Activated naive CD8-positive, alpha-beta T cell treated with anti-CD3 and anti-CD28 coated beads for 36 hours (primary cell): ENCODE results near the gene PALD1. TPM values are rescaled to one million over a fixed set of nuclear protein-coding genes. Genes with fewer than 3 reads are reported as not detected.

Experiments
- DNase-seq: peaks from one replicate; pipeline ENCODE4 v3.0.0; 2021
- H3K27ac Mint-ChIP-seq: one replicate; pipeline ENCODE4 v1.8.0; 2022; ENCODE audit warnings: mild to moderate bottlenecking, moderate library complexity, mixed read lengths
- H3K27me3 Mint-ChIP-seq: one replicate; pipeline ENCODE4 v1.8.0; 2022; ENCODE audit warnings: mild to moderate bottlenecking, mixed read lengths
- H3K36me3 Mint-ChIP-seq: one replicate; pipeline ENCODE4 v1.8.0; 2021; ENCODE audit warnings: mild to moderate bottlenecking, mixed read lengths
- H3K4me1 Mint-ChIP-seq: one replicate; pipeline ENCODE4 v1.8.0; 2021; ENCODE audit warnings: mixed read lengths
- H3K4me3 Mint-ChIP-seq: one replicate; pipeline ENCODE4 v1.8.0; 2022; ENCODE audit warnings: mild to moderate bottlenecking, moderate library complexity, mixed read lengths
- H3K9me3 Mint-ChIP-seq: one replicate; pipeline ENCODE4 v1.8.0; 2022; ENCODE audit warnings: mixed read lengths
- total RNA-seq, 2 experiments: library from RNA; stranded (reverse); gene quantifications; one replicate each; pipeline ENCODE4 v1.2.3, GENCODE V29; 2021

The PALD1 gene
- total RNA-seq, 2 experiments from 2014 or later = 2.7 to 3.1 TPM

- DNase-seq = no peak
- no peaks in the 10 kb centered on the region for H3K4me1 Mint-ChIP-seq
- H3K9me3 Mint-ChIP-seq = no peaks in the 10 kb centered on the region
- H3K27me3 Mint-ChIP-seq = no peaks in the 10 kb centered on the region
- no peak overlapping the region for H3K27ac Mint-ChIP-seq
- no peaks in the 10 kb centered on the region for H3K36me3 Mint-ChIP-seq
- H3K4me3 Mint-ChIP-seq = no peak overlapping the region
Measured at GRCh38 chr10:70504521-70505358, 26.2 kb downstream of the PALD1 start.

GRCh38 chr10:70505908-70506307 lies 27.3 kb downstream of the PALD1 start:
- H3K36me3 Mint-ChIP-seq = no peaks in the 10 kb centered on the region
- no peaks in the 10 kb centered on the region for H3K27me3 Mint-ChIP-seq

GRCh38 chr10:70507966-70508365 lies 29.4 kb downstream of the PALD1 start:
- Mint-ChIP-seq H3K27me3 (no peaks in the 10 kb centered on the region), H3K9me3 (no peaks in the 10 kb centered on the region), H3K4me3 (no peak overlapping the region), H3K27ac (no peak overlapping the region), H3K36me3 (no peaks in the 10 kb centered on the region), H3K4me1 (peaks cover 3% of the 10 kb centered on the region)
- no peak for DNase-seq

More at GRCh38 chr10:70505908-70506307, 27.3 kb downstream of the PALD1 start:
- H3K4me1 Mint-ChIP-seq = no peaks in the 10 kb centered on the region
- H3K9me3 Mint-ChIP-seq = no peaks in the 10 kb centered on the region
- H3K4me3 Mint-ChIP-seq = no peak overlapping the region
- H3K27ac Mint-ChIP-seq = no peak overlapping the region
- DNase-seq = no peak

- Mint-ChIP-seq H3K27me3 (no peaks in the 10 kb centered on the region), H3K4me1 (peaks cover 6% of the 10 kb centered on the region), H3K36me3 (no peaks in the 10 kb centered on the region), H3K4me3 (no peak overlapping the region), H3K27ac (no peak overlapping the region), H3K9me3 (no peaks in the 10 kb centered on the region)
- DNase-seq = no peak
Measured at GRCh38 chr10:70508912-70509756, 30.6 kb downstream of the PALD1 start.

GRCh38 chr10:70509757-70510147 lies 31.2 kb downstream of the PALD1 start:
- no peak for DNase-seq
- Mint-ChIP-seq H3K27me3 (no peaks in the 10 kb centered on the region), H3K27ac (no peak overlapping the region), H3K4me3 (no peak overlapping the region), H3K9me3 (no peaks in the 10 kb centered on the region), H3K4me1 (peaks cover 6% of the 10 kb centered on the region), H3K36me3 (no peaks in the 10 kb centered on the region)

GRCh38 chr10:70510453-70510852 lies 31.9 kb downstream of the PALD1 start:
- H3K4me3 Mint-ChIP-seq = no peak overlapping the region
- no peaks in the 10 kb centered on the region for H3K36me3 Mint-ChIP-seq
- H3K9me3 Mint-ChIP-seq = no peaks in the 10 kb centered on the region
- H3K27ac Mint-ChIP-seq = no peak overlapping the region
- H3K4me1 Mint-ChIP-seq = peaks cover 6% of the 10 kb centered on the region
- DNase-seq = no peak
- H3K27me3 Mint-ChIP-seq = no peaks in the 10 kb centered on the region

- H3K9me3 Mint-ChIP-seq = no peaks in the 10 kb centered on the region
Measured at GRCh38 chr10:70510904-70511303, 32.3 kb downstream of the PALD1 start.

GRCh38 chr10:70512149-70512639 lies 33.6 kb downstream of the PALD1 start:
- no peaks in the 10 kb centered on the region for H3K27me3 Mint-ChIP-seq
- DNase-seq = no peak
- no peaks in the 10 kb centered on the region for H3K9me3 Mint-ChIP-seq
- H3K36me3 Mint-ChIP-seq = no peaks in the 10 kb centered on the region
- peaks cover 6% of the 10 kb centered on the region for H3K4me1 Mint-ChIP-seq
- H3K27ac Mint-ChIP-seq = no peak overlapping the region
- H3K4me3 Mint-ChIP-seq = no peak overlapping the region

More at GRCh38 chr10:70510904-70511303, 32.3 kb downstream of the PALD1 start:
- Mint-ChIP-seq H3K4me3 (no peak overlapping the region), H3K4me1 (peaks cover 6% of the 10 kb centered on the region), H3K27me3 (no peaks in the 10 kb centered on the region), H3K36me3 (no peaks in the 10 kb centered on the region), H3K27ac (no peak overlapping the region)
- no peak for DNase-seq

- H3K27me3 Mint-ChIP-seq = no peaks in the 10 kb centered on the region
- DNase-seq = peak; percentile 29
- H3K4me1 Mint-ChIP-seq = peaks cover 6% of the 10 kb centered on the region
- H3K27ac Mint-ChIP-seq = no peak overlapping the region
- H3K9me3 Mint-ChIP-seq = no peaks in the 10 kb centered on the region
- H3K36me3 Mint-ChIP-seq = no peaks in the 10 kb centered on the region
- no peak overlapping the region for H3K4me3 Mint-ChIP-seq
Measured at GRCh38 chr10:70513848-70514309, 35.3 kb downstream of the PALD1 start.

- no peaks in the 10 kb centered on the region for H3K9me3 Mint-ChIP-seq
- no peaks in the 10 kb centered on the region for H3K36me3 Mint-ChIP-seq
- H3K4me3 Mint-ChIP-seq = no peak overlapping the region
- peaks cover 6% of the 10 kb centered on the region for H3K4me1 Mint-ChIP-seq
- H3K27ac Mint-ChIP-seq = no peak overlapping the region
- H3K27me3 Mint-ChIP-seq = no peaks in the 10 kb centered on the region
- no peak for DNase-seq
Measured at GRCh38 chr10:70514591-70514990, 36.0 kb downstream of the PALD1 start.

GRCh38 chr10:70515035-70515667 lies 36.6 kb downstream of the PALD1 start:
- H3K9me3 Mint-ChIP-seq = no peaks in the 10 kb centered on the region
- no peak overlapping the region for H3K27ac Mint-ChIP-seq
- H3K36me3 Mint-ChIP-seq = no peaks in the 10 kb centered on the region
- DNase-seq = no peak
- H3K4me3 Mint-ChIP-seq = no peak overlapping the region
- H3K27me3 Mint-ChIP-seq = no peaks in the 10 kb centered on the region
- peaks cover 6% of the 10 kb centered on the region for H3K4me1 Mint-ChIP-seq

GRCh38 chr10:70518695-70519094 lies 40.1 kb downstream of the PALD1 start:
- Mint-ChIP-seq H3K27me3 (no peaks in the 10 kb centered on the region), H3K4me3 (no peak overlapping the region), H3K9me3 (no peaks in the 10 kb centered on the region), H3K36me3 (no peaks in the 10 kb centered on the region), H3K27ac (no peak overlapping the region), H3K4me1 (peaks cover 3% of the 10 kb centered on the region)
- no peak for DNase-seq

GRCh38 chr10:70523057-70523456 lies 44.5 kb downstream of the PALD1 start:
- H3K4me3 Mint-ChIP-seq = no peak overlapping the region
- H3K4me1 Mint-ChIP-seq = no peaks in the 10 kb centered on the region
- H3K27ac Mint-ChIP-seq = no peak overlapping the region
- DNase-seq = no peak
- H3K27me3 Mint-ChIP-seq = no peaks in the 10 kb centered on the region
- H3K9me3 Mint-ChIP-seq = no peaks in the 10 kb centered on the region
- H3K36me3 Mint-ChIP-seq = no peaks in the 10 kb centered on the region

- Mint-ChIP-seq H3K9me3 (no peaks in the 10 kb centered on the region), H3K4me1 (no peaks in the 10 kb centered on the region), H3K27me3 (no peaks in the 10 kb centered on the region), H3K36me3 (no peaks in the 10 kb centered on the region), H3K27ac (no peak overlapping the region), H3K4me3 (no peak overlapping the region)
- DNase-seq = no peak
Measured at GRCh38 chr10:70523549-70523948, 45.0 kb downstream of the PALD1 start.

GRCh38 chr10:70528314-70528713 lies 49.7 kb downstream of the PALD1 start:
- H3K4me3 Mint-ChIP-seq = no peak overlapping the region
- no peaks in the 10 kb centered on the region for H3K36me3 Mint-ChIP-seq
- no peak overlapping the region for H3K27ac Mint-ChIP-seq
- H3K27me3 Mint-ChIP-seq = no peaks in the 10 kb centered on the region
- no peaks in the 10 kb centered on the region for H3K4me1 Mint-ChIP-seq
- H3K9me3 Mint-ChIP-seq = no peaks in the 10 kb centered on the region
- no peak for DNase-seq
